ENCODE measurements around the gene ZNF407. TPM values are rescaled to one million over a fixed set of nuclear protein-coding genes. Genes with fewer than 3 reads are reported as not detected.

ZNF407 gene
- total RNA-seq, 1 donor from 2014 or later, result 14.3 TPM

GRCh38 chr18:74818516-74819175 is 221.0 kb downstream of the ZNF407 start:
- no peak for DNase-seq (ENCODE audit: extremely low read depth, low read depth, low spot score)

GRCh38 chr18:74819433-74820059 is 221.9 kb downstream of the ZNF407 start:
- DNase-seq (ENCODE audit: extremely low read depth, low read depth, low spot score), result no peak

- no peak for DNase-seq (ENCODE audit: extremely low read depth, low read depth, low spot score)
Observed at GRCh38 chr18:74820160-74820780, 222.6 kb downstream of the ZNF407 start.

- no peak for DNase-seq (ENCODE audit: extremely low read depth, low read depth, low spot score)
Observed at GRCh38 chr18:74825460-74825859, 227.8 kb downstream of the ZNF407 start.

GRCh38 chr18:74826572-74826971 is 228.9 kb downstream of the ZNF407 start:
- DNase-seq (ENCODE audit: extremely low read depth, low read depth, low spot score), result no peak

- DNase-seq (ENCODE audit: extremely low read depth, low read depth, low spot score), result no peak
Observed at GRCh38 chr18:74828200-74828599, 230.5 kb downstream of the ZNF407 start.

GRCh38 chr18:74831571-74832250 is 234.0 kb downstream of the ZNF407 start:
- no peak for DNase-seq (ENCODE audit: extremely low read depth, low read depth, low spot score)

- no peak for DNase-seq (ENCODE audit: extremely low read depth, low read depth, low spot score)
Observed at GRCh38 chr18:74832381-74832780, 234.7 kb downstream of the ZNF407 start.

GRCh38 chr18:74832999-74833398 is 235.3 kb downstream of the ZNF407 start:
- no peak for DNase-seq (ENCODE audit: extremely low read depth, low read depth, low spot score)

GRCh38 chr18:74834424-74835309 is 237.0 kb downstream of the ZNF407 start:
- peak; percentile 16 for DNase-seq (ENCODE audit: extremely low read depth, low read depth, low spot score)

GRCh38 chr18:74836296-74837139 is 238.8 kb downstream of the ZNF407 start:
- DNase-seq (ENCODE audit: extremely low read depth, low read depth, low spot score), result peak; percentile 18

GRCh38 chr18:74840492-74841167 is 243.0 kb downstream of the ZNF407 start:
- peak; percentile 29 for DNase-seq (ENCODE audit: extremely low read depth, low read depth, low spot score)

GRCh38 chr18:74841248-74841647 is 243.6 kb downstream of the ZNF407 start:
- DNase-seq (ENCODE audit: extremely low read depth, low read depth, low spot score), result no peak

GRCh38 chr18:74849301-74849700 is 251.6 kb downstream of the ZNF407 start:
- DNase-seq (ENCODE audit: extremely low read depth, low read depth, low spot score), result no peak

- DNase-seq (ENCODE audit: extremely low read depth, low read depth, low spot score), result no peak
Observed at GRCh38 chr18:74856434-74856833, 258.8 kb downstream of the ZNF407 start.

- DNase-seq (ENCODE audit: extremely low read depth, low read depth, low spot score), result no peak
Observed at GRCh38 chr18:74856928-74857327, 259.3 kb downstream of the ZNF407 start.

- no peak for DNase-seq (ENCODE audit: extremely low read depth, low read depth, low spot score)
Observed at GRCh38 chr18:74857901-74858300, 260.2 kb downstream of the ZNF407 start.

GRCh38 chr18:74861154-74861553 is 263.5 kb downstream of the ZNF407 start:
- DNase-seq (ENCODE audit: extremely low read depth, low read depth, low spot score), result no peak

- DNase-seq (ENCODE audit: extremely low read depth, low read depth, low spot score), result no peak
Observed at GRCh38 chr18:74862094-74862493, 264.4 kb downstream of the ZNF407 start.

All from glomerular endothelial cell (primary cell).